Suprapubic skin (tissue), 3 donors: Measurements from ENCODE around the gene MLXIPL.

Experiments used
- CTCF ChIP-seq, 2 donors: fragments of 200-600 bp in 1 of 2; fragments of 450-650 bp in 1 of 2; sonication (generic) in 1 of 2; IDR thresholded peaks; one replicate each; pipeline ENCODE4 v1.5.1; 2016 to 2019; ENCODE audit warnings: antibody characterized with exemption in 2 of 2, mild to moderate bottlenecking in 1 of 2, moderate library complexity in 1 of 2
- EP300 ChIP-seq: sonication (generic); formaldehyde crosslinking; IDR thresholded peaks from one replicate; pipeline ENCODE4 v1.6.1; 2017; ENCODE audit warnings: antibody characterized with exemption

- no peak for TF ChIP-seq CTCF (IDR thresholded peaks at IDR 0.05)
- TF ChIP-seq EP300 = no peak
These were observed 24.4 kb upstream of the MLXIPL start for GRCh38 chr7:73648593-73649332.
